GM19395 (cell line): ENCODE data around the gene NSMF.
A peak's percentile ranks its signal among the peaks of the same experiment; 100 is the strongest.
"Not testable (repeated sequence)": the region's sequence is repeated elsewhere in the genome, so short reads cannot be mapped to it uniquely, and the experiment has no call there.

Source experiments
- ATAC-seq: cut with Tn5 transposase; IDR thresholded peaks from one replicate; pipeline ENCODE4 v1.9.1; 2021; ENCODE audit warnings: mild to moderate bottlenecking, moderate library complexity; ENCODE audit not compliant: unreplicated experiment

The NSMF gene

GRCh38 chr9:137416563-137417151, 42.5 kb downstream of the NSMF start:
- ATAC-seq = no peak

- ATAC-seq = no peak
Observed at GRCh38 chr9:137416006-137416562, 43.0 kb downstream of the NSMF start.

GRCh38 chr9:137415451-137415850, 43.7 kb downstream of the NSMF start:
- ATAC-seq = no peak

GRCh38 chr9:137412431-137412830, 46.7 kb downstream of the NSMF start:
- no peak for ATAC-seq

- peak; percentile 63 for ATAC-seq
Observed at GRCh38 chr9:137411645-137412380, 47.3 kb downstream of the NSMF start.

- ATAC-seq = no peak
Observed at GRCh38 chr9:137411260-137411644, 47.9 kb downstream of the NSMF start.

- ATAC-seq = no peak
Observed at GRCh38 chr9:137410891-137411249, 48.3 kb downstream of the NSMF start.

- ATAC-seq = not testable (repeated sequence)
Observed at GRCh38 chr9:137410236-137410890, 48.8 kb downstream of the NSMF start.

GRCh38 chr9:137409515-137409914, 49.6 kb downstream of the NSMF start:
- ATAC-seq = no peak

- ATAC-seq = no peak
Observed at GRCh38 chr9:137408651-137409405, 50.3 kb downstream of the NSMF start.

- ATAC-seq = no peak
Observed at GRCh38 chr9:137407590-137408300, 51.4 kb downstream of the NSMF start.

GRCh38 chr9:137406876-137407589, 52.1 kb downstream of the NSMF start:
- no peak for ATAC-seq

- no peak for ATAC-seq
Observed at GRCh38 chr9:137406085-137406760, 52.9 kb downstream of the NSMF start.

- ATAC-seq = no peak
Observed at GRCh38 chr9:137405677-137406081, 53.5 kb downstream of the NSMF start.

GRCh38 chr9:137404961-137405567, 54.1 kb downstream of the NSMF start:
- no peak for ATAC-seq

- no peak for ATAC-seq
Observed at GRCh38 chr9:137403269-137403668, 55.9 kb downstream of the NSMF start.

- ATAC-seq = no peak
Observed at GRCh38 chr9:137402746-137403145, 56.4 kb downstream of the NSMF start.

- no peak for ATAC-seq
Observed at GRCh38 chr9:137398561-137399468, 60.3 kb downstream of the NSMF start.
